Measurements from ENCODE around the gene GANC.

DNA sequence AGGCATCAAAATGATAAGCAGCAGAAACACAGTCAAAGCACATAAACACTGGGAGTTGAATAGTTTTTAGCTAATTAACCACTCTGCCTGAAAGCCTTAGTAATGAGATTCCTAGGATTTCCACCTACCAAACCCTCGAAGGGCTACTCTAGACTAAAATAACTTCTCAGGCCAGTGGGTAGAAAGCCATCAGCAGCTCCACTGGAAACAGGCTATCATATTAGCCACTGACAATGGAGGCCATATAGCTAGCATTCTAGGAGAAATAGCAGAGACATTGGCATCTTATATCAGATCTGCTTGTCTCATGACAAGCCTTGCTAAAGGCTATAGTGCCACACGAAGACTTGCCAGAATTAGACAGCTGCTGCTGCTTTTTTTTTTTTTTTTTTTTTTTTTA is 81.8 kb downstream of the GANC start:
- TF ChIP-seq POLR2A (IDR thresholded peaks at IDR 0.05), result no peak
- TF ChIP-seq, protein P1, sequence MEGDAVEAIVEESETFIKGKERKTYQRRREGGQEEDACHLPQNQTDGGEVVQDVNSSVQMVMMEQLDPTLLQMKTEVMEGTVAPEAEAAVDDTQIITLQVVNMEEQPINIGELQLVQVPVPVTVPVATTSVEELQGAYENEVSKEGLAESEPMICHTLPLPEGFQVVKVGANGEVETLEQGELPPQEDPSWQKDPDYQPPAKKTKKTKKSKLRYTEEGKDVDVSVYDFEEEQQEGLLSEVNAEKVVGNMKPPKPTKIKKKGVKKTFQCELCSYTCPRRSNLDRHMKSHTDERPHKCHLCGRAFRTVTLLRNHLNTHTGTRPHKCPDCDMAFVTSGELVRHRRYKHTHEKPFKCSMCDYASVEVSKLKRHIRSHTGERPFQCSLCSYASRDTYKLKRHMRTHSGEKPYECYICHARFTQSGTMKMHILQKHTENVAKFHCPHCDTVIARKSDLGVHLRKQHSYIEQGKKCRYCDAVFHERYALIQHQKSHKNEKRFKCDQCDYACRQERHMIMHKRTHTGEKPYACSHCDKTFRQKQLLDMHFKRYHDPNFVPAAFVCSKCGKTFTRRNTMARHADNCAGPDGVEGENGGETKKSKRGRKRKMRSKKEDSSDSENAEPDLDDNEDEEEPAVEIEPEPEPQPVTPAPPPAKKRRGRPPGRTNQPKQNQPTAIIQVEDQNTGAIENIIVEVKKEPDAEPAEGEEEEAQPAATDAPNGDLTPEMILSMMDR (IDR thresholded peaks at IDR 0.05), result no peak

Measured in stomach (tissue), 4 donors.